Activated B cell treated with CpG ODN at 0.5 μM for 24 hours (primary cell): ENCODE measurements around the gene SNX3. TPM values are rescaled to one million over a fixed set of nuclear protein-coding genes. Genes with fewer than 3 reads are reported as not detected.
"Not testable (repeated sequence)": the region's sequence is repeated elsewhere in the genome, so short reads cannot be mapped to it uniquely, and the experiment has no call there.

ENCODE experiments used
- ATAC-seq: fragments of 200-7000 bp; cut with Tn5 transposase; one replicate; pipeline ENCODE4 v1.10.0; 2021; ENCODE audit warnings: low read depth, mild to moderate bottlenecking, moderate library complexity
- CTCF ChIA-PET: fragments of 350-600 bp; sonication (Branson Sonifier 250); formaldehyde crosslinking; loops from one replicate; lab custom pipeline; 2021; ENCODE audit warnings: antibody characterized with exemption; lab: Charles Lee
- POLR2A ChIA-PET: fragments of 350-600 bp; sonication (Branson Sonifier 250); formaldehyde crosslinking; loops from one replicate; lab custom pipeline; 2021; ENCODE audit warnings: antibody characterized with exemption; lab: Charles Lee
- DNase-seq: peaks from one replicate; pipeline ENCODE4 v3.0.0; 2022
- H3K27ac Mint-ChIP-seq: one replicate; pipeline ENCODE4 v1.8.0; 2020; ENCODE audit warnings: mixed read lengths
- H3K27me3 Mint-ChIP-seq: one replicate; pipeline ENCODE4 v1.8.0; 2021; ENCODE audit warnings: mixed read lengths
- H3K36me3 Mint-ChIP-seq: one replicate; pipeline ENCODE4 v1.8.0; 2021; ENCODE audit warnings: low read depth, mixed read lengths
- H3K4me1 Mint-ChIP-seq: one replicate; pipeline ENCODE4 v1.8.0; 2021; ENCODE audit warnings: mixed read lengths
- H3K4me3 Mint-ChIP-seq: one replicate; pipeline ENCODE4 v1.8.0; 2020; ENCODE audit warnings: mild to moderate bottlenecking, mixed read lengths
- H3K9me3 Mint-ChIP-seq: one replicate; pipeline ENCODE4 v1.8.0; 2020; ENCODE audit warnings: mixed read lengths
- CTCF ChIP-seq: fragments of 200-600 bp; IDR thresholded peaks from one replicate; pipeline ENCODE4 v1.8.0; 2022; ENCODE audit warnings: antibody characterized with exemption, mild to moderate bottlenecking
- intact Hi-C: fragments of 100-400 bp; cut with micrococcal nuclease; formaldehyde crosslinking; loops from one replicate; pipeline ENCODE4 v1.15.1; 2024
- total RNA-seq: library from RNA; stranded (reverse); gene quantifications from 2 replicates; pipeline ENCODE4 v1.2.3, GENCODE V29; 2022

The SNX3 gene
- total RNA-seq, 1 donor from 2014 or later = 121 TPM

- Mint-ChIP-seq H3K4me3 (no peak overlapping the region), H3K9me3 (no peaks in the 10 kb centered on the region), H3K4me1 (peaks cover 9% of the 10 kb centered on the region), H3K36me3 (no peaks in the 10 kb centered on the region), H3K27me3 (no peaks in the 10 kb centered on the region), H3K27ac (no peak overlapping the region)
- POLR2A ChIA-PET = interaction anchor here (0.6 kb wide), 1 partner anchor 12 kb away, joined by 3 read pairs; no protein-coding TSS in a partner anchor
- DNase-seq (no peak), ATAC-seq (no peak)
- CTCF ChIA-PET = no interaction called here
- TF ChIP-seq CTCF = no peak
- intact Hi-C loops = no loop called here
Observed at GRCh38 chr6:108277831-108278230, 17.0 kb upstream of the SNX3 start.

GRCh38 chr6:108277295-108277694 lies 16.5 kb upstream of the SNX3 start:
- H3K9me3 Mint-ChIP-seq = no peaks in the 10 kb centered on the region
- POLR2A ChIA-PET = no interaction called here
- intact Hi-C loops = no loop called here

GRCh38 chr6:108275976-108276375 lies 15.1 kb upstream of the SNX3 start:
- ATAC-seq (no peak), DNase-seq (no peak)
- ChIA-PET CTCF (no interaction called here), POLR2A (no interaction called here)
- Mint-ChIP-seq H3K4me3 (no peak overlapping the region), H3K36me3 (no peaks in the 10 kb centered on the region), H3K4me1 (peaks cover 9% of the 10 kb centered on the region), H3K9me3 (no peaks in the 10 kb centered on the region), H3K27ac (no peak overlapping the region), H3K27me3 (no peaks in the 10 kb centered on the region)
- intact Hi-C loops = no loop called here
- TF ChIP-seq CTCF = no peak

More at GRCh38 chr6:108277295-108277694, 16.5 kb upstream of the SNX3 start:
- CTCF ChIA-PET = no interaction called here
- DNase-seq (no peak), ATAC-seq (no peak)
- H3K27me3 Mint-ChIP-seq = no peaks in the 10 kb centered on the region
- no peak overlapping the region for H3K4me3 Mint-ChIP-seq
- H3K4me1 Mint-ChIP-seq = peaks cover 9% of the 10 kb centered on the region
- no peaks in the 10 kb centered on the region for H3K36me3 Mint-ChIP-seq
- TF ChIP-seq CTCF = no peak
- no peak overlapping the region for H3K27ac Mint-ChIP-seq

GRCh38 chr6:108274546-108274945 lies 13.7 kb upstream of the SNX3 start:
- Mint-ChIP-seq H3K27ac (no peak overlapping the region), H3K9me3 (no peaks in the 10 kb centered on the region), H3K27me3 (no peaks in the 10 kb centered on the region), H3K4me1 (no peaks in the 10 kb centered on the region), H3K4me3 (no peak overlapping the region), H3K36me3 (no peaks in the 10 kb centered on the region)
- DNase-seq = no peak
- CTCF ChIA-PET = interaction anchor here (0.6 kb wide), 1 partner anchor 29 kb away, joined by 4 read pairs; no protein-coding TSS in a partner anchor
- TF ChIP-seq CTCF = no peak
- intact Hi-C loops = no loop called here
- POLR2A ChIA-PET = no interaction called here
- ATAC-seq = no peak

- H3K27me3 Mint-ChIP-seq, H3K27ac Mint-ChIP-seq, CTCF ChIA-PET, H3K4me1 Mint-ChIP-seq, POLR2A ChIA-PET, H3K36me3 Mint-ChIP-seq, ATAC-seq, DNase-seq, H3K4me3 Mint-ChIP-seq, H3K9me3 Mint-ChIP-seq: not testable (repeated sequence)
- intact Hi-C loops = loop anchor here (10.0 kb wide), 1 partner anchor 615 kb away; no protein-coding TSS in a partner anchor
Observed at GRCh38 chr6:108269955-108270354, 9.1 kb upstream of the SNX3 start.

- TF ChIP-seq CTCF = no peak
- no peaks in the 10 kb centered on the region for H3K27me3 Mint-ChIP-seq
- H3K36me3 Mint-ChIP-seq = no peaks in the 10 kb centered on the region
- H3K4me1 Mint-ChIP-seq = no peaks in the 10 kb centered on the region
- DNase-seq (no peak), ATAC-seq (no peak)
- no peaks in the 10 kb centered on the region for H3K9me3 Mint-ChIP-seq
- H3K27ac Mint-ChIP-seq = no peak overlapping the region
- POLR2A ChIA-PET = no interaction called here
- intact Hi-C loops = loop anchor here (10.0 kb wide), 1 partner anchor 614 kb away; no protein-coding TSS in a partner anchor
- CTCF ChIA-PET = no interaction called here
- no peak overlapping the region for H3K4me3 Mint-ChIP-seq
Observed at GRCh38 chr6:108268845-108269244, 8.0 kb upstream of the SNX3 start.
